GM21717 (cell line): ENCODE measurements around the gene SSPN.

Source experiments
- ATAC-seq: cut with Tn5 transposase; IDR thresholded peaks from one replicate; pipeline ENCODE4 v1.9.1; 2021; ENCODE audit warnings: mild to moderate bottlenecking, moderate library complexity; ENCODE audit not compliant: unreplicated experiment

Gene SSPN

DNA sequence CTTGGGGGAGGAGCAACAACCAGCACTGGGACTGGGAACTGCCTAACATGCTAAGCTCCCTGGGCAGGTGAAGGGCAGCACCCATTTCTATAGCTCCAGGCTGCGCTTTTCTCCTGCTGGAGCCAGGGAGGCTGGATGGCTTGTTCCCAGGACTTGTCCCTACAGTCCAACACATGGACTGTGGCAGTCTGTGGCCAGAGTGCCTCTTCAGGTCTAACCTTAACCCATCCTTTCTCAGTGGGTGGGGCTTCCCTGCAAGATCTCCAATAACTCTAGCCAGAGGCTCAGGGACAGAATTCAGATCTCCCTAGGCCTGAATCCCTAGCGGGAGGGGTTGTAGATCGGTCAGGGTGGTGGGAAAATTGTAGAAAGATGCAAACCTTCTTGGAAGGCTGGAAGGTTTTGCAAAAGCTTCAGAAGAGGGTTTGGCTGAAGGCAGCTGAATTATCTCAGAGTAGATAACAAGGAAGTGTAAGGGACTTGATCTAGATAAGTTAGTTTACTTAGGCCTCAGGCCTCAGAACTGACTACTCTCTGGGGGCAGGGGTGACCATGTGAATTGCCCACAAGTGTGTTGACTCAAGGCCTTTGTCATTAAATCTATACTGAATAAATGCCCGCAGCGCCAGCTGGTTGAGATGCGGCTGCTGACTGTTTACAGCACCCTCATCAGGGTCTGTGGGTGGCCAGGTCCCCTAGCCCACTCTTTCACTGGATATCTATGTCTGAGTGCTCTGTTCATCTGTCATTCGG, 60.7 kb downstream of the SSPN start:
- ATAC-seq: no peak

- no peak for ATAC-seq
These were observed 69.0 kb downstream of the SSPN start for GRCh38 chr12:26264215-26264838.

- no peak for ATAC-seq
These were observed 70.2 kb downstream of the SSPN start for GRCh38 chr12:26265606-26266005.

GRCh38 chr12:26266881-26267280, 71.5 kb downstream of the SSPN start:
- ATAC-seq: no peak

GRCh38 chr12:26268841-26269561, 73.6 kb downstream of the SSPN start:
- ATAC-seq: no peak

- ATAC-seq: no peak
These were observed 74.3 kb downstream of the SSPN start for GRCh38 chr12:26269562-26270284.

DNA sequence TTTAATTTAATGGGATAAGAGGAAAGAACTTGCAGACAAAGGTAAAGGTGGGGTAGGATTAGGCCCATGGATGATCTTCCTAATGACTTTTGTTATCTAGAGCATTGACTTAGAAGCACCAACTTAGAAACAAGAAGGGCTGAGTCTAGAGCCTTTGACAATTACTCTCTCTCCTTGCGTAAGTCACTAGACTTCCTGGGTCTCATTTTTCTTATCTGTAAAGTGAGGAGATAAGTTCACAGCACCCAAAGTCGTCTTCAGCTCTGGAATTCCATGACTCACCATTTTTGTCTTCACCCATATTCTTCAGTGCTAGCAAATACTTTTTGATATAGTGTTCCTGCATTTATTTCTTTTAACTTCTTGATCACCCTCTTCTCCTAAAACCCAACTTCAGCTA, 75.7 kb downstream of the SSPN start:
- ATAC-seq: no peak

GRCh38 chr12:26271889-26272492, 76.6 kb downstream of the SSPN start:
- no peak for ATAC-seq

GRCh38 chr12:26272851-26273250, 77.5 kb downstream of the SSPN start:
- no peak for ATAC-seq

DNA sequence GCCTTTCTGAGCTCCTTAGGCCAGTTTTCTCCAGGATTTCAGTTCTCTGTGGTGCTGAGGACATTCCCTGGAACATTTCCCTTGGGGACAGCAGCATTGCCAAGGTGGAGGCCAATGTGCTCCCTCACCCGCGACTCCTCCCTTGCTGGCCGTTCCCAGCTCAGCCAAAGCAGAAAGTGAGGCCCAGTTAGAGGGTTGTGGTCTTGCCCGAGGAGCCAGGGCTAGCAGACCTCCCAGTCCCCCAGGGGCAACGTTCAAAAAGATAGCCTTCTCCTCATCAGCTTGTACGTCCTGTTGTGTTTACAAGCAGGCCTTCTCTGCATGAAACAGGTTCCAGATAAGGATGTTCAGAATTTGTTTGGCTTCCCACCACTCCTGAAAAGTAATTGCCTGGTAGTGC, 78.4 kb downstream of the SSPN start:
- no peak for ATAC-seq

DNA sequence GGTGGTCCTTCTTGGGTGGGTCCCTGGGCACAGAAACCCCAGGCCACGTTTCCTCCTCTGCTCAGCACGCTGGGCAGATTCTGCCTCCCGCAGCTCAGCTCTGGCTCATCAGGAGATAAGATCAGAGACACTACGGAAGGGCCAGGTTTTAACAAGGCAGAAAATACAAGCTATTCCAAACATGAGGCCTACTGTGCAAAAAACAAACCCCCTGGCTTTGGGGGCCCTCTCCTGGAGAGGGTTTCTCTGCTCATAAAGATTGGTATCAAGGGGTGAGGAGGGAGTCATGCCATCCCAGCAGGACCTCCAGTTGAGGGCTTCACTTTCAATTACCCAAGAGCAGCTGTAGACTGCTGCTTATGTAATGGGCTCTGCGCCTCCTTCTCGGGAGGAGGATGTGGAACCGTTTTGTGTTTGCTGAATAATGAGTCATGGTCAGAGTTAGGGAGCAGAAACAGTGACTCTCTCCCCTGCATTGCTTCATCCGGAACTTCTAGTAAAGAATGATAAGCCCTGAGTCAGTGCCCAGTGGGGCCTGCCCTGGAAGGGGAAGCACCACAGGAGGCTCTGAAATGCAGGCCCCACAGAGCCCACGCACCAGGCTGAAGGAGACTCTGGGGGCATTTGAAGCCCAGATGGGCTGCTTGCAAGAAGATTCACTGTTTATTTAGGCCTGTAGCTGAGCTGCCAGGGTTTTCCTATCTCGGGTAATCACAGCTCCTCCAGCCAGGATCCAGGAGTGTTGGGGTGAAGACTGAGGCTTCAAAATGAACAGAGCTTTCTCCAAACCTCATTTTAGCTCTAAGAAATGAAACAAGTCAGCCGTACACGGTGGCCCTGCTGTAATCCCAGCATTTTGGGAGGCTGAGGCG, 79.3 kb downstream of the SSPN start:
- ATAC-seq: peak; percentile 96

- no peak for ATAC-seq
These were observed 80.1 kb downstream of the SSPN start for GRCh38 chr12:26275313-26276131.

- no peak for ATAC-seq
These were observed 81.3 kb downstream of the SSPN start for GRCh38 chr12:26276709-26277108.

DNA sequence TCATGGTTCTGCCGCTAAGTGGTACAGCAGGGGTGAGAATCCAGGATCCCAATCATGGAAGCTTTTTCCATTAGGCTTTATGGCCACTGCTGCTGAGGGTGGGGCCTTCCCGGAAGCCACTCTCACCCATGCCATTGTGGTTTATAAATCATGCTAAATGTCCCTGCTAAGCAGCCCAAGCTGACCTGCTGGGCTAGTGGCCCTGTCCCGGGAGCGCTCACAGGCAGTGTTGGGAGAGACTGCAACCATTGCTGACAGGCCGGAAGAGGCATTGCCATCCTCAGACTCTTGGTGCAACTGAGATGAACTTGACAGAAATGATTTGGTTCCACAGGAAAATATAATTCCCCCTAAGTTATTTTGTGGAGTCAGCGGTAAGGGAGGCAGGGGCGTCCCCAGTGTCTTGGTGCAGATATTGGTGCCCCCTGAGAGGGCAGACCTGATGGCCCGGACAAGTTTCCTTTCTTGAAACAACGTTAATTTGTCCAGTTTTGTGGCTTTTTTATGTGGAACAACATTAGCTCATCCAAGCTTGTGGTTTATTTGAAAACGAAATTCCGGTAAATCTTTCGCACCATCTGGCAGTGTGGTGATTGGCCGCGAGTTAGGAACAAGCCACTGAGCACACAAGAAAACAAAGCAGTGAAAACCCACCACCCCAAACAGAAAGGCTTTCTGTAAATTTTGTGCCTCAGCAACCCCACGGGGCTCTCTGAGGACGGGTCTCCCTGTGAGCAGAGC, 82.3 kb downstream of the SSPN start:
- ATAC-seq: no peak

- ATAC-seq: no peak
These were observed 82.9 kb downstream of the SSPN start for GRCh38 chr12:26278266-26278665.

- no peak for ATAC-seq
These were observed 83.3 kb downstream of the SSPN start for GRCh38 chr12:26278666-26279065.

DNA sequence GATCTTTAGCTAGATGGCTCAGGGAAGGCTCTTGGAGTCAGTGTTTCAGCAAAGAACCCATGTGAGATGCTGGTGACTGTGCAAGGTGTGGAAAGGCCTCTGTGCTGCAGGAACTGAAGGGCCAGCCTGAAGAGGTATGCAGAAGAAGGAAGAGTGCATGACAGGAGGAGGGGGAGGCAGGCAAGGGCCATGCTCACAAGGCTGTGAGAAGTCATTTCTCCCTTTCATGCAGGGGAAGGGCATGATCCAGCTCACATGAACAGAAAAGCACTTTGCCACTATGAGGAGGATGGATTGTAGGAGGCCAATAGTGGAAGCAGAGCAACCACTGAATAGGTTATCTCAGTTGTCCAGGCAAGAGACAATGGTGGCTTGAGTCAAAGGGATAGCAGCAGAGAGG, 83.7 kb downstream of the SSPN start:
- no peak for ATAC-seq

DNA sequence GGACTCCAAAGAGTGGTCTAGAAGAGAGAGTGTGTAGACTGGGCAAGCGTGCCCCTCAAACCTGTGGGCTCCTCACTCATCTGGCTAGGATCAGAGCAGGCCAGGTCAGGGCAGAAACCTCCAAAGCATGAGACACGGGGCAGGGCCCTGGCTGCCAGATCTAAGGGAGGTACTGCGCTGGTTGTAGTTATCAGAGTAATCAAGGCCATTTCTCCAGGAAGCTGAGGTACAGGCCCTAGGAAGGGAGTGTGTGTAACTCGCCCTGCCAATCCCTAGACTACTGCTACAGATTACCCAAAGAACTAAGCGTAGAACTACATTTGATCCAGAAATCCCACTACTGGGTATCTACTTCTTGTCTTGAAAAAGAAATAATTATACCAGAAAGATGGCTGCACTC, 84.5 kb downstream of the SSPN start:
- no peak for ATAC-seq
